ENCODE measurements around the gene GLI1. TPM values are rescaled to one million over a fixed set of nuclear protein-coding genes. Genes with fewer than 3 reads are reported as not detected.
"Not testable (repeated sequence)": the region's sequence is repeated elsewhere in the genome, so short reads cannot be mapped to it uniquely, and the experiment has no call there.

GLI1 gene
- total RNA-seq, 5 donors from 2014 or later (not counting 1 experiment from before 2014, with no cell fraction given) = 0.53 to 1.6 (median 0.82) TPM

DNA sequence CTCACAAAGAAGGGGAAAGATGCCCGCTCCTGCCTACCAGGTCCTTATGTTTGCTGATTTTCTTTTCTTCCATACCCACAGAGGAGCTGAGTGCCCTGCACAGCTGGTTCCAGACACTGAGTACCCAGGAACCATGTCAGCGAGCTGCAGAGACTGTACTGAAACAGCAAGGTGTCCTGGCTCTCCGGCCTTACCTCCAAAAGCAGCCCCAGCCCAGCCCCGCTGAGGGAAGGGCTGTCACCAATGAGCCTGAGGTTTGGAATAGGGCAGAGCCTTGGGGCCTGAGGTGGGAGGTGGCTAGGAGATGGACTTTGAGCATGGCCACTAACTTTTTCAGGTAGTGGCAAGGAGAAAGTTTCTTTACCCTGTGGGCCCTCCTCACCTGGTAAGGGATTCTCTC lies 30.5 kb downstream of the GLI1 start:
- POLR2A ChIA-PET = interaction anchor here in 1 of 2 donors (0.8 kb wide), 1 partner anchor 15 kb away, joined by 4 read pairs; no protein-coding TSS in a partner anchor
- peaks cover 12 to 40% of the 10 kb centered on the region in 2 donors for H3K36me3 ChIP-seq (ENCODE audit: control insufficient read depth in 2 of 2, extremely low read depth in 1 of 2, insufficient read depth in 1 of 2, low read length in 1 of 2)
- H3K27me3 Mint-ChIP-seq = no peaks in the 10 kb centered on the region
- peaks cover 31 to 38% (median 36%) of the 10 kb centered on the region in 3 donors for H3K4me1 Mint-ChIP-seq
- H3K9me3 Mint-ChIP-seq = no peaks in the 10 kb centered on the region
- DNase-seq = no peak
- peaks cover 21% of the 10 kb centered on the region for H3K36me3 Mint-ChIP-seq
- no peaks in the 10 kb centered on the region for H3K9me3 ChIP-seq
- H3K4me3 Mint-ChIP-seq = no peak overlapping the region
- H3K27ac ChIP-seq (ENCODE audit: low read length) = no peak overlapping the region
- H3K27me3 ChIP-seq (replicated peaks in 1 of 2; ENCODE audit: control insufficient read depth in 2 of 2, extremely low read depth in 1 of 2, insufficient read depth in 2 of 2, low read length in 1 of 2) = no peaks in the 10 kb centered on the region
- no peak overlapping the region for H3K4me3 ChIP-seq (ENCODE audit: control insufficient read depth in 1 of 2, extremely low read depth in 1 of 2, low read length in 1 of 2)
- no peak for ATAC-seq (replicated peaks in 1 of 4)
- no peak overlapping the region for H3K27ac Mint-ChIP-seq
- CTCF ChIA-PET = interaction anchor here in 1 of 2 donors (0.5 kb wide), 1 partner anchor 127 kb away, joined by 3 read pairs; no protein-coding TSS in a partner anchor
- WGBS (ENCODE audit: insufficient coverage) = 100% methylated on average over 2 of the region's 4 CpGs
- peaks cover 12 to 23% of the 10 kb centered on the region in 2 experiments for H3K4me1 ChIP-seq (ENCODE audit: control insufficient read depth in 1 of 2, extremely low read depth in 1 of 2, insufficient read depth in 2 of 2, low read length in 2 of 2)

DNA sequence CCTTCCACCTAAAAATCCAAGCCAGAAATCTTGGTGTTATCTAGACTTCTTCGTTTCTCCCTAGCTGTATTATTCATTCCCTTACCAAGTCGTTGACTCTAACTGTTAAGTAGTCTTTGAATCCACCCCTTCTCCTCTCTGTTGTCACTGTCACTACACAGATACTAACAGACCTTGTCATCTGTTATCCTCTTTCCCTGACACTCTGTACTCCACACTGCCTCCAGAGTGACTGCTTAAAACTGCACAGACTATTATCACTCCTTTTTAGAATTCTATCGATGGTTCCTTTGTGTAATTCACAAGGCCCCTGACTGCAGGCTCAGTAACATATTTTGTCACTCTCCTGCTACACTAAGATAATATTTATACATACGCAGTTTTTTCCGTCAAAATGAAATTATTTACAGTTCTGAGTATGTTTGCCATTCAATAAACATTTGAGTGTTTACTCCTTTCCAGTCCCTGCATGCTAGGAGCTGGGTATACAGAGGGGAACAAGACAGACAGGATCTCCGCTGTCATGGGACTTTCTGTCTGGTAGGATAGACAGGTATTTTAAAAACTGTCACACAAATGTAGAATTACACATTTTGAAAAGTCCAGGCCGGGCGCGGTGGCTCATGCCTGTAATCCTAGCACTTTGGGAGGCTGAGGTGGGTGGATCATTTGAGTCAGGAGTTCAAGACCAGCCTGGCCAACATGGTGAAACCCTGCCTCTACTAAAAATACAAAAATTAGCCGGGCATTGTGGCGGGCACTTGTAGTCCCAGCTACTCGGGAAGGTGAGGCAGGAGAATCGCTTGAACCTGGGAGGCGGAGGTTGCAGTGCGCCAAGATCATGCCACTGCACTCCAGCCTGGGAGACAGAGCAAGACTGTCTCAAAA lies 32.1 kb downstream of the GLI1 start:
- H3K27me3 Mint-ChIP-seq = no peaks in the 10 kb centered on the region
- peaks cover 31 to 38% (median 36%) of the 10 kb centered on the region in 3 donors for H3K4me1 Mint-ChIP-seq
- Histone ChIP-seq H3K4me1 (ENCODE audit: control insufficient read depth in 1 of 2, extremely low read depth in 1 of 2, insufficient read depth in 2 of 2, low read length in 2 of 2) (peaks cover 12 to 23% of the 10 kb centered on the region in 2 experiments), H3K4me3 (ENCODE audit: control insufficient read depth in 1 of 2, extremely low read depth in 1 of 2, low read length in 1 of 2) (no peak overlapping the region), H3K27ac (ENCODE audit: low read length) (no peak overlapping the region), H3K36me3 (ENCODE audit: control insufficient read depth in 2 of 2, extremely low read depth in 1 of 2, insufficient read depth in 1 of 2, low read length in 1 of 2) (peaks cover 12 to 46% of the 10 kb centered on the region in 2 donors), H3K9me3 (no peaks in the 10 kb centered on the region), H3K27me3 (replicated peaks in 1 of 2; ENCODE audit: control insufficient read depth in 2 of 2, extremely low read depth in 1 of 2, insufficient read depth in 2 of 2, low read length in 1 of 2) (no peaks in the 10 kb centered on the region)
- peak overlapping the region; percentile 2 to 46 for H3K27ac Mint-ChIP-seq
- H3K4me3 Mint-ChIP-seq = no peak overlapping the region
- ATAC-seq (replicated peaks in 1 of 4) (no peak), DNase-seq (peak in 1 of 35 experiments; percentile 28)
- CTCF ChIA-PET = interaction anchor here in 1 of 2 donors (0.7 kb wide), 1 partner anchor 43 kb away, joined by 11 read pairs; no protein-coding TSS in a partner anchor
- no peaks in the 10 kb centered on the region for H3K9me3 Mint-ChIP-seq
- 88% methylated on average over 3 of the region's 15 CpGs for WGBS (ENCODE audit: insufficient coverage)
- POLR2A ChIA-PET = interaction anchor here in 1 of 2 donors (0.6 kb wide), 2 partner anchors 34 kb away, joined by 5 to 6 read pairs; no protein-coding TSS in a partner anchor
- peaks cover 25% of the 10 kb centered on the region for H3K36me3 Mint-ChIP-seq

- H3K9me3 Mint-ChIP-seq; POLR2A ChIA-PET; H3K9me3 ChIP-seq; H3K27ac Mint-ChIP-seq; H3K4me3 ChIP-seq (ENCODE audit: control insufficient read depth in 1 of 2, extremely low read depth in 1 of 2, low read length in 1 of 2); ATAC-seq (replicated peaks in 1 of 4); H3K27me3 Mint-ChIP-seq; H3K4me3 Mint-ChIP-seq; DNase-seq; H3K27me3 ChIP-seq (replicated peaks in 1 of 2; ENCODE audit: control insufficient read depth in 2 of 2, extremely low read depth in 1 of 2, insufficient read depth in 2 of 2, low read length in 1 of 2); H3K4me1 ChIP-seq (ENCODE audit: control insufficient read depth in 1 of 2, extremely low read depth in 1 of 2, insufficient read depth in 2 of 2, low read length in 2 of 2); H3K27ac ChIP-seq (ENCODE audit: low read length); CTCF ChIA-PET: not testable (repeated sequence)
- 93% methylated on average over 18 of the region's 48 CpGs for WGBS (ENCODE audit: insufficient coverage)
- peaks cover 43% of the 10 kb centered on the region for H3K36me3 Mint-ChIP-seq
- peaks cover 7 to 20% (median 7%) of the 10 kb centered on the region in 3 donors for H3K4me1 Mint-ChIP-seq
- H3K36me3 ChIP-seq (ENCODE audit: control insufficient read depth in 2 of 2, extremely low read depth in 1 of 2, insufficient read depth in 1 of 2, low read length in 1 of 2) = peaks cover 14 to 57% of the 10 kb centered on the region in 2 donors
These were observed 35.6 kb downstream of the GLI1 start for GRCh38 chr12:57495051-57495701.

DNA sequence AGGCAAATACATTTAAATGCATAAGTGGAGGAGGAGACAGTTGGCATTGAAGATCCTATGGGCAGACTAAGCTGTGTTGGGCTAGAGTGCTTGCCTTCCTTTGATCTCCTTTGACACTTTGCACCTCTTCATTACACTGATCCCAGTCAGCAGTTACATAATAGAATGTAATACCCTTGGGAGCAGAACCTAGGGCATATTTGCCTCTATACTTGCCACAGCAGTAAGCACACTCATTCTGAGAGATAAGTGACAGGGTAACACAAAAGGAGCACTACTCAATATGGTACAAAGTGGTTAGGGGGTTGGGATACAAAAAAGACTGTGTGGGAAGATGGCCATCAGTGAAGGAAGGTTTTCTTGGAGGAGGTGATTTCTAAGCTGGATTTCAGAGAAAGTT lies 37.2 kb downstream of the GLI1 start:
- Mint-ChIP-seq H3K4me3 (no peak overlapping the region), H3K4me1 (peaks cover 2 to 11% (median 3%) of the 10 kb centered on the region in 3 donors), H3K27me3 (no peaks in the 10 kb centered on the region), H3K36me3 (peaks cover 49% of the 10 kb centered on the region), H3K27ac (peak overlapping the region in 1 of 2 donors; percentile 29), H3K9me3 (no peaks in the 10 kb centered on the region)
- Histone ChIP-seq H3K4me1 (ENCODE audit: control insufficient read depth in 1 of 2, extremely low read depth in 1 of 2, insufficient read depth in 2 of 2, low read length in 2 of 2) (no peaks in the 10 kb centered on the region), H3K27me3 (replicated peaks in 1 of 2; ENCODE audit: control insufficient read depth in 2 of 2, extremely low read depth in 1 of 2, insufficient read depth in 2 of 2, low read length in 1 of 2) (no peaks in the 10 kb centered on the region), H3K9me3 (no peaks in the 10 kb centered on the region), H3K4me3 (ENCODE audit: control insufficient read depth in 1 of 2, extremely low read depth in 1 of 2, low read length in 1 of 2) (no peak overlapping the region), H3K27ac (ENCODE audit: low read length) (no peak overlapping the region), H3K36me3 (ENCODE audit: control insufficient read depth in 2 of 2, extremely low read depth in 1 of 2, insufficient read depth in 1 of 2, low read length in 1 of 2) (peaks cover 14 to 57% of the 10 kb centered on the region in 2 donors)
- ChIA-PET CTCF (no interaction called here), POLR2A (no interaction called here)
- DNase-seq (no peak), ATAC-seq (replicated peaks in 1 of 4) (no peak)

DNA sequence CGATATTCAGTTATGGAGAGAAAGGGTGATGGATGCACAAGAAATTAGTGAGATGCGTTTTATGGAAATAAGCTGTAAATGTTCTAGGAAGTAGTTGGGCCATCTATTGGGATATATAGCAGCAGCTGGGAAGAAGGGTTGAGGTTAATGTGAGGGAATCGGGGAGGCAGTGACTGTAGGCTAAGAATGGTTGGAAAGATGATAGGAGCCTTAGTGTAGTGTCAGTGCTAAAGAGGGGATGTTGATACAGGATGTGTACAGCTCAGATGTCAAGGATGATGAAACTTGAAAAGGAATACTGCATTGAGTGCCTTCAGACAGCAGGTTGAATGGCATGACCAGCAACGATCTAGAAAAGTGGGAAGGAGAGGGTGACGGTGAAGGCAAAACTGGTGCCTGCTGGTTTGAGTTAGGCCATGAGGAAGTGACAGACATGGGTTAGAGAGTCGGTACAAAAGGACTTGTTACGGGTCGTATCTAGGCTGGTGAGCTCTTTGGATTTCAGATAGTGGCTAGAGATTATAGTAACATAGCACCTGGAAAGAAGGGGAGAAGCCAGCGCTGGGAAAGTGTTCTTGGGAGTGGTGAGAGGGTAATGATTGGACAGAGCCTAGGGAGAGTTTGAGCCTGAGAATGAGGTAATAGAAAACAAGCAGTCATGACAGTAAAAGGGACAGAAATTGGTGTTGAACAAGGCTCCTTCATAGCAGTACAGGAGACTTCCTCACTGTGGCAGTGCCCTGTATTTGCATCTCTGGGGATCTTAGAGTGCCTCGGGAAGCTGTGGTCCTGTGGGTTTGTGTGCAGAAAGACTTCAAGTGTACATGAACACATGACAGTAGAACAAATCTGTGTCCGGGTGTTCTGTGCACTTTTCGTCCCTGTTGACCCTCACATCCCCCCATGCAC lies 37.9 kb downstream of the GLI1 start:
- peak overlapping the region in 1 of 2 donors; percentile 29 for H3K27ac Mint-ChIP-seq
- POLR2A ChIA-PET = no interaction called here
- no peaks in the 10 kb centered on the region for H3K27me3 Mint-ChIP-seq
- no peaks in the 10 kb centered on the region for H3K9me3 Mint-ChIP-seq
- Histone ChIP-seq H3K36me3 (ENCODE audit: control insufficient read depth in 2 of 2, extremely low read depth in 1 of 2, insufficient read depth in 1 of 2, low read length in 1 of 2) (peaks cover 14 to 59% of the 10 kb centered on the region in 2 donors), H3K27ac (ENCODE audit: low read length) (no peak overlapping the region), H3K27me3 (replicated peaks in 1 of 2; ENCODE audit: control insufficient read depth in 2 of 2, extremely low read depth in 1 of 2, insufficient read depth in 2 of 2, low read length in 1 of 2) (no peaks in the 10 kb centered on the region), H3K9me3 (no peaks in the 10 kb centered on the region), H3K4me3 (ENCODE audit: control insufficient read depth in 1 of 2, extremely low read depth in 1 of 2, low read length in 1 of 2) (no peak overlapping the region), H3K4me1 (ENCODE audit: control insufficient read depth in 1 of 2, extremely low read depth in 1 of 2, insufficient read depth in 2 of 2, low read length in 2 of 2) (no peaks in the 10 kb centered on the region)
- CTCF ChIA-PET = no interaction called here
- peaks cover 54% of the 10 kb centered on the region for H3K36me3 Mint-ChIP-seq
- 96% methylated on average over 10 of the region's 12 CpGs for WGBS (ENCODE audit: insufficient coverage)
- no peak overlapping the region for H3K4me3 Mint-ChIP-seq
- peaks cover 2 to 11% (median 3%) of the 10 kb centered on the region in 3 donors for H3K4me1 Mint-ChIP-seq
- ATAC-seq (replicated peaks in 1 of 4) (no peak), DNase-seq (no peak)

- Mint-ChIP-seq H3K27me3 (no peaks in the 10 kb centered on the region), H3K4me3 (no peak overlapping the region), H3K9me3 (no peaks in the 10 kb centered on the region), H3K4me1 (peaks cover 0 to 11% (median 2%) of the 10 kb centered on the region in 3 donors), H3K36me3 (peaks cover 51% of the 10 kb centered on the region), H3K27ac (no peak overlapping the region)
- H3K9me3 ChIP-seq = no peaks in the 10 kb centered on the region
- ChIA-PET POLR2A (no interaction called here), CTCF (no interaction called here)
- no peak for DNase-seq
- H3K36me3 ChIP-seq (ENCODE audit: control insufficient read depth in 2 of 2, extremely low read depth in 1 of 2, insufficient read depth in 1 of 2, low read length in 1 of 2) = peaks cover 11 to 58% of the 10 kb centered on the region in 2 donors
- no peaks in the 10 kb centered on the region for H3K27me3 ChIP-seq (replicated peaks in 1 of 2; ENCODE audit: control insufficient read depth in 2 of 2, extremely low read depth in 1 of 2, insufficient read depth in 2 of 2, low read length in 1 of 2)
- 97% methylated on average over 6 of the region's 9 CpGs for WGBS (ENCODE audit: insufficient coverage)
- no peak overlapping the region for H3K27ac ChIP-seq (ENCODE audit: low read length)
- H3K4me1 ChIP-seq (ENCODE audit: control insufficient read depth in 1 of 2, extremely low read depth in 1 of 2, insufficient read depth in 2 of 2, low read length in 2 of 2) = no peaks in the 10 kb centered on the region
- ATAC-seq (replicated peaks in 1 of 4) = no peak
- no peak overlapping the region for H3K4me3 ChIP-seq (ENCODE audit: control insufficient read depth in 1 of 2, extremely low read depth in 1 of 2, low read length in 1 of 2)
These were observed 38.5 kb downstream of the GLI1 start for GRCh38 chr12:57498132-57498502.
